GM12878 (cell line): ENCODE results near the gene ROR2. TPM values are rescaled to one million over a fixed set of nuclear protein-coding genes. Genes with fewer than 3 reads are reported as not detected.
"Not testable (repeated sequence)": the region's sequence is repeated elsewhere in the genome, so short reads cannot be mapped to it uniquely, and the experiment has no call there.

ENCODE experiments used
- ATAC-seq: fragments of 200-7000 bp; cut with Tn5 transposase; 3 replicates; pipeline ENCODE4 v1.9.1; 2020; ENCODE audit warnings: mild to moderate bottlenecking, moderate library complexity
- BruUV-seq: library from RNA; stranded (reverse); fragments of 400-500 nt; replicated peaks from 2 replicates; lab custom pipeline; 2021; lab: Mats Ljungman, UMichigan
- CTCF ChIA-PET: fragments of 300-600 bp; sonication (Branson Sonifier 250); formaldehyde crosslinking; extraction: SDS; loops from one replicate; lab custom pipeline; 2021; ENCODE audit warnings: inconsistent platforms; lab: Yijun Ruan, JAX
- POLR2A ChIA-PET: fragments of 350-600 bp; formaldehyde crosslinking; extraction: SDS; loops from one replicate; lab custom pipeline; 2021; ENCODE audit warnings: inconsistent platforms; lab: Charles Lee
- RAD21 ChIA-PET: fragments of 300-600 bp; sonication (Branson Sonifier 250); formaldehyde crosslinking; loops from one replicate; lab custom pipeline; 2023; ENCODE audit warnings: antibody characterized with exemption; ENCODE audit not compliant: unreplicated experiment; lab: Charles Lee
- SMC1A ChIA-PET: fragments of 300-600 bp; sonication (Branson Sonifier 250); formaldehyde crosslinking; loops from one replicate; lab custom pipeline; 2023; ENCODE audit not compliant: unreplicated experiment, uncharacterized antibody; lab: Charles Lee
- DNase-seq: peaks from one replicate; pipeline ENCODE4 v3.0.0-alpha.2; 2011; ENCODE audit warnings: low read depth, low spot score
- FAIRE-seq: peaks from 3 replicates; lab custom pipeline; 2011; peaks lifted over from hg19 to GRCh38; lab: Jason Lieb, UNC
- H2AFZ ChIP-seq: 2 replicates; pipeline ENCODE4 v1.6.0; 2011; ENCODE audit warnings: low read depth, low read length, control low read depth; ENCODE audit not compliant: control insufficient read depth
- H3K27ac ChIP-seq: 2 replicates; pipeline ENCODE4 v1.5.1; 2011; ENCODE audit warnings: control low read depth; ENCODE audit not compliant: control insufficient read depth, insufficient read depth
- H3K27me3 ChIP-seq, 2 experiments: replicated peaks in 1 of 2; 2 replicates each; pipeline versions ENCODE4 v1.6.0 to v1.6.1; 2011; ENCODE audit warnings: low read length in 1 of 2; ENCODE audit not compliant: control insufficient read depth in 2 of 2, insufficient read depth in 2 of 2
- H3K36me3 ChIP-seq, 2 experiments: 2 replicates each; pipeline ENCODE4 v1.5.1; 2011; ENCODE audit warnings: low read length in 1 of 2; ENCODE audit not compliant: control insufficient read depth in 2 of 2, insufficient read depth in 2 of 2
- H3K4me1 ChIP-seq: 2 replicates; pipeline ENCODE4 v1.6.1; 2011; ENCODE audit warnings: mild to moderate bottlenecking, low read length, moderate library complexity, mixed read lengths; ENCODE audit not compliant: control insufficient read depth, insufficient read depth
- H3K4me2 ChIP-seq: 2 replicates; pipeline ENCODE4 v1.6.0; 2011; ENCODE audit warnings: control low read depth; ENCODE audit not compliant: control insufficient read depth, insufficient read depth
- H3K4me3 ChIP-seq: fragments of 200-600 bp; sonication (generic); 2 replicates; pipeline ENCODE4 v1.5.1; 2016
- H3K79me2 ChIP-seq: 2 replicates; pipeline ENCODE4 v1.6.0; 2011; ENCODE audit warnings: low read length; ENCODE audit not compliant: control insufficient read depth, insufficient read depth
- H3K9ac ChIP-seq: 2 replicates; pipeline ENCODE4 v1.8.0; 2011; ENCODE audit warnings: low read length, control low read depth, mixed read lengths; ENCODE audit not compliant: control insufficient read depth, insufficient read depth
- H3K9me3 ChIP-seq: replicated peaks from 3 replicates; pipeline ENCODE4 v1.5.1; 2011; ENCODE audit warnings: mild to moderate bottlenecking, low read length; ENCODE audit not compliant: control insufficient read depth, insufficient read depth
- H4K20me1 ChIP-seq: 2 replicates; pipeline ENCODE4 v1.6.0; 2011; ENCODE audit not compliant: control insufficient read depth, insufficient read depth
- CEBPB ChIP-seq, 2 experiments: fragments of 150-350 bp in 1 of 2; IDR thresholded peaks; 2 replicates each; pipeline ENCODE4 v1.6.1; 2012 to 2014; ENCODE audit warnings: low read depth in 2 of 2, low read length in 2 of 2, borderline replicate concordance in 1 of 2, inconsistent platforms in 1 of 2
- FOS ChIP-seq: IDR thresholded peaks from 3 replicates; pipeline ENCODE4 v1.6.1; 2011; ENCODE audit warnings: borderline replicate concordance; ENCODE audit not compliant: insufficient read length; ENCODE audit errors: extremely low read depth
- NR2F1 ChIP-seq: fragments of 450-650 bp; conservative IDR thresholded peaks from 2 replicates; pipeline ENCODE4 v1.6.1; 2017; ENCODE audit warnings: mild to moderate bottlenecking
- SREBF2 ChIP-seq: IDR thresholded peaks from 2 replicates; pipeline ENCODE4 v1.6.1; 2012; ENCODE audit warnings: mild to moderate bottlenecking, low read length
- STAT1 ChIP-seq: fragments of 450-650 bp; conservative IDR thresholded peaks from 2 replicates; pipeline ENCODE4 v1.6.1; 2014; ENCODE audit warnings: antibody characterized with exemption, mild to moderate bottlenecking
- WGBS: methylation state at CpG from one replicate; pipeline ENCODE4 v1.1.6; 2016; ENCODE audit warnings: low lambda C conversion rate; ENCODE audit not compliant: insufficient replicate concordance, insufficient coverage; ENCODE audit errors: missing lambda C conversion rate; 5-methylcytosine and 5-hydroxymethylcytosine counted together
- in situ Hi-C: fragments of 300-500 bp; cut with MboI; formaldehyde crosslinking; loops from 9 replicates; pipeline ENCODE4 v1.14.3; 2018; ENCODE audit warnings: mixed read lengths
- intact Hi-C: fragments of 100-400 bp; cut with micrococcal nuclease; formaldehyde crosslinking; loops from one replicate; pipeline ENCODE4 v1.14.2; 2022; ENCODE audit not compliant: unreplicated experiment
- polyA plus RNA-seq, 11 experiments: library from polyadenylated mRNA; depleted of rRNA in 4 of 11; unstranded in 6 of 11; stranded (reverse) in 5 of 11; fragments of >200 nt; fragmentation: Nextera tagmentation in 4 of 11; fragmentation: Illumina TruSeq in 1 of 11; extraction: Ambion mirVana in 4 of 11; extraction: Trizol in 1 of 11; gene quantifications; 1 replicate in 1 of 11; 2 replicates in 10 of 11; pipeline versions ENCODE4 v1.2.1 to v1.2.3, GENCODE V29; 2011 to 2016; ENCODE audit warnings: inconsistent platforms in 2 of 11, missing spikeins in 2 of 11, low read depth in 1 of 11
- total RNA-seq, 4 experiments: library from RNA; depleted of rRNA in 3 of 4; stranded (reverse); fragments of >200 nt in 3 of 4; fragmentation: Illumina TruSeq in 1 of 4; extraction: Trizol in 1 of 4; gene quantifications; 2 replicates each; pipeline versions ENCODE4 v1.2.1 to v1.2.3, GENCODE V29; 2013 to 2021
- TF ChIP-seq, protein P1 (sequence below): fragments of 450-650 bp; formaldehyde crosslinking; IDR thresholded peaks from 2 replicates; pipeline ENCODE4 v1.5.0; 2022; ENCODE audit warnings: mild to moderate bottlenecking, missing genetic modification characterization
- TF ChIP-seq, protein P2 (sequence below): IDR thresholded peaks from 2 replicates; pipeline ENCODE4 v1.6.1; 2012; ENCODE audit warnings: improper control_type of control experiment, low read depth, low read length; ENCODE audit not compliant: insufficient replicate concordance
- TF ChIP-seq, protein P3 (sequence below): IDR thresholded peaks from 2 replicates; pipeline ENCODE4 v1.6.1; 2012; ENCODE audit warnings: low read depth, low read length, improper control_type of control experiment

ROR2 gene
- total and polyA plus RNA-seq, 10 of the 15 experiments (the other 5 are each of a cell fraction or from before 2014, with no cell fraction given) = 0.03 to 0.05 TPM; not detected in 8

DNA sequence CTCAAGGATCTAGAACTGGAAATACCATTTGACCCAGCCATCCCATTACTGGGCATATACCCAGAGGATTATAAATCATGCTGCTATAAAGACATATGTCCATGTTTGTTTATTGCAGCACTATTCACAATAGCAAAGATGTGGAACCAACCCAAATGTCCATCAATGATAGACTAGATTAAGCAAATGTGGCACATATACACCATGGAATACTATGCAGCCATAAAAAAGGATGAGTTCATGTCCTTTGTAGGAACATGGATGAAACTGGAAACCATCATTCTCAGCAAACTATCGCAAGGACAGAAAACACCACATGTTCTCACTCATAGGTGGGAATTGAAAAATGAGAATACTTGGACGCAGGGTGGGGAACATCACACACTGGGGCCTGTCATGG is 336.0 kb downstream of the ROR2 start:
- ATAC-seq, BruUV-seq, H3K4me2 ChIP-seq, intact Hi-C loops, H3K36me3 ChIP-seq, CTCF ChIA-PET, DNase-seq, H3K27ac ChIP-seq, H3K4me1 ChIP-seq, RAD21 ChIA-PET, H3K4me3 ChIP-seq, H3K79me2 ChIP-seq, SMC1A ChIA-PET, FAIRE-seq, H4K20me1 ChIP-seq, H2AFZ ChIP-seq, POLR2A ChIA-PET, H3K9me3 ChIP-seq, H3K9ac ChIP-seq, in situ Hi-C loops, H3K27me3 ChIP-seq: not testable (repeated sequence)
- WGBS = 80% methylated on average over 1 of the region's 2 CpGs

DNA sequence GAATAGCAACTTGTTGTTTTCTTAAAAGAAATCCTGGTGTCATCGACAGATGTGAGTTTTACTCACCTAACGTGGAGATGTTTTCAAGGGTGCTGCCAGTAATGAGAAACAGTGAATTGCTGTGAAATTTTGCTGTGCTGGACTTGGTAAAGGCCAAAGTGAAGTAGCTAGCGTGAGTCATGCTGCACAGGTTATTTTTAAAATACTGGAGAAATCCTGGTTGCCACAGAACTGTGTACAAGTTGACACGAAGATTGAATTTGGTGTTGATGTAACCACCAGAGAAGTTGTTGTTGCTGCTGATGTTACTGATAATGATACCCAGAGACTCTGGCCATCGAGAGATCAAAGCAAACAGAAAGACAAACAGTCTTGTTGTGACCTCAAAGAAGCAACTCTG is 338.4 kb downstream of the ROR2 start:
- H4K20me1 ChIP-seq = no peaks in the 10 kb centered on the region
- WGBS = 20% methylated on average over 5 of the region's 5 CpGs
- no peaks in the 10 kb centered on the region for H3K27me3 ChIP-seq
- SMC1A ChIA-PET = no interaction called here
- no peak overlapping the region for H3K9ac ChIP-seq
- POLR2A ChIA-PET = no interaction called here
- no peaks in the 10 kb centered on the region for H3K79me2 ChIP-seq
- no peak for DNase-seq
- H3K4me2 ChIP-seq = no peak overlapping the region
- no peak overlapping the region for H2AFZ ChIP-seq
- no peak for FAIRE-seq
- in situ Hi-C loops = no loop called here
- RAD21 ChIA-PET = no interaction called here
- no peak overlapping the region for H3K4me3 ChIP-seq
- CTCF ChIA-PET = no interaction called here
- no peak for ATAC-seq
- H3K27ac ChIP-seq = no peak overlapping the region
- no peaks in the 10 kb centered on the region for H3K4me1 ChIP-seq
- no TSS peak for BruUV-seq
- H3K36me3 ChIP-seq = no peaks in the 10 kb centered on the region
- H3K9me3 ChIP-seq = no peaks in the 10 kb centered on the region
- intact Hi-C loops = no loop called here
- TF ChIP-seq, protein P1, sequence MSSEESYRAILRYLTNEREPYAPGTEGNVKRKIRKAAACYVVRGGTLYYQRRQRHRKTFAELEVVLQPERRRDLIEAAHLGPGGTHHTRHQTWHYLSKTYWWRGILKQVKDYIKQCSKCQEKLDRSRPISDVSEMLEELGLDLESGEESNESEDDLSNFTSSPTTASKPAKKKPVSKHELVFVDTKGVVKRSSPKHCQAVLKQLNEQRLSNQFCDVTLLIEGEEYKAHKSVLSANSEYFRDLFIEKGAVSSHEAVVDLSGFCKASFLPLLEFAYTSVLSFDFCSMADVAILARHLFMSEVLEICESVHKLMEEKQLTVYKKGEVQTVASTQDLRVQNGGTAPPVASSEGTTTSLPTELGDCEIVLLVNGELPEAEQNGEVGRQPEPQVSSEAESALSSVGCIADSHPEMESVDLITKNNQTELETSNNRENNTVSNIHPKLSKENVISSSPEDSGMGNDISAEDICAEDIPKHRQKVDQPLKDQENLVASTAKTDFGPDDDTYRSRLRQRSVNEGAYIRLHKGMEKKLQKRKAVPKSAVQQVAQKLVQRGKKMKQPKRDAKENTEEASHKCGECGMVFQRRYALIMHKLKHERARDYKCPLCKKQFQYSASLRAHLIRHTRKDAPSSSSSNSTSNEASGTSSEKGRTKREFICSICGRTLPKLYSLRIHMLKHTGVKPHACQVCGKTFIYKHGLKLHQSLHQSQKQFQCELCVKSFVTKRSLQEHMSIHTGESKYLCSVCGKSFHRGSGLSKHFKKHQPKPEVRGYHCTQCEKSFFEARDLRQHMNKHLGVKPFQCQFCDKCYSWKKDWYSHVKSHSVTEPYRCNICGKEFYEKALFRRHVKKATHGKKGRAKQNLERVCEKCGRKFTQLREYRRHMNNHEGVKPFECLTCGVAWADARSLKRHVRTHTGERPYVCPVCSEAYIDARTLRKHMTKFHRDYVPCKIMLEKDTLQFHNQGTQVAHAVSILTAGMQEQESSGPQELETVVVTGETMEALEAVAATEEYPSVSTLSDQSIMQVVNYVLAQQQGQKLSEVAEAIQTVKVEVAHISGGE (CRISPR knock-in tag) = no peak
- TF ChIP-seq NR2F1 (no peak), STAT1 (no peak), FOS (no peak), SREBF2 (no peak), CEBPB (IDR thresholded peaks at IDR 0.05; ENCODE audit: borderline replicate concordance in 1 of 2, low read depth in 2 of 2, low read length in 2 of 2) (no peak)
- TF ChIP-seq, protein P2, sequence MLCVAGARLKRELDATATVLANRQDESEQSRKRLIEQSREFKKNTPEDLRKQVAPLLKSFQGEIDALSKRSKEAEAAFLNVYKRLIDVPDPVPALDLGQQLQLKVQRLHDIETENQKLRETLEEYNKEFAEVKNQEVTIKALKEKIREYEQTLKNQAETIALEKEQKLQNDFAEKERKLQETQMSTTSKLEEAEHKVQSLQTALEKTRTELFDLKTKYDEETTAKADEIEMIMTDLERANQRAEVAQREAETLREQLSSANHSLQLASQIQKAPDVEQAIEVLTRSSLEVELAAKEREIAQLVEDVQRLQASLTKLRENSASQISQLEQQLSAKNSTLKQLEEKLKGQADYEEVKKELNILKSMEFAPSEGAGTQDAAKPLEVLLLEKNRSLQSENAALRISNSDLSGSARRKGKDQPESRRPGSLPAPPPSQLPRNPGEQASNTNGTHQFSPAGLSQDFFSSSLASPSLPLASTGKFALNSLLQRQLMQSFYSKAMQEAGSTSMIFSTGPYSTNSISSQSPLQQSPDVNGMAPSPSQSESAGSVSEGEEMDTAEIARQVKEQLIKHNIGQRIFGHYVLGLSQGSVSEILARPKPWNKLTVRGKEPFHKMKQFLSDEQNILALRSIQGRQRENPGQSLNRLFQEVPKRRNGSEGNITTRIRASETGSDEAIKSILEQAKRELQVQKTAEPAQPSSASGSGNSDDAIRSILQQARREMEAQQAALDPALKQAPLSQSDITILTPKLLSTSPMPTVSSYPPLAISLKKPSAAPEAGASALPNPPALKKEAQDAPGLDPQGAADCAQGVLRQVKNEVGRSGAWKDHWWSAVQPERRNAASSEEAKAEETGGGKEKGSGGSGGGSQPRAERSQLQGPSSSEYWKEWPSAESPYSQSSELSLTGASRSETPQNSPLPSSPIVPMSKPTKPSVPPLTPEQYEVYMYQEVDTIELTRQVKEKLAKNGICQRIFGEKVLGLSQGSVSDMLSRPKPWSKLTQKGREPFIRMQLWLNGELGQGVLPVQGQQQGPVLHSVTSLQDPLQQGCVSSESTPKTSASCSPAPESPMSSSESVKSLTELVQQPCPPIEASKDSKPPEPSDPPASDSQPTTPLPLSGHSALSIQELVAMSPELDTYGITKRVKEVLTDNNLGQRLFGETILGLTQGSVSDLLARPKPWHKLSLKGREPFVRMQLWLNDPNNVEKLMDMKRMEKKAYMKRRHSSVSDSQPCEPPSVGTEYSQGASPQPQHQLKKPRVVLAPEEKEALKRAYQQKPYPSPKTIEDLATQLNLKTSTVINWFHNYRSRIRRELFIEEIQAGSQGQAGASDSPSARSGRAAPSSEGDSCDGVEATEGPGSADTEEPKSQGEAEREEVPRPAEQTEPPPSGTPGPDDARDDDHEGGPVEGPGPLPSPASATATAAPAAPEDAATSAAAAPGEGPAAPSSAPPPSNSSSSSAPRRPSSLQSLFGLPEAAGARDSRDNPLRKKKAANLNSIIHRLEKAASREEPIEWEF = no peak
- TF ChIP-seq, protein P3, sequence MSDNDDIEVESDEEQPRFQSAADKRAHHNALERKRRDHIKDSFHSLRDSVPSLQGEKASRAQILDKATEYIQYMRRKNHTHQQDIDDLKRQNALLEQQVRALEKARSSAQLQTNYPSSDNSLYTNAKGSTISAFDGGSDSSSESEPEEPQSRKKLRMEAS = no peak
